ENCODE data around the gene ZNF43.
A peak's percentile ranks its signal among the peaks of the same experiment; 100 is the strongest.
"Not testable (repeated sequence)": the region's sequence is repeated elsewhere in the genome, so short reads cannot be mapped to it uniquely, and the experiment has no call there.

ZNF43 gene

GRCh38 chr19:21767065-21767800 lies 68.7 kb downstream of the ZNF43 start, which contains the start of gene ZNF100:
Gene ZNF100, minus strand, starts transcription at chr19:21767579. Its CDS starts 150 bp downstream, at chr19:21767429.
- peak; percentile 98 for ATAC-seq
- TF ChIP-seq CSRNP3 (CRISPR knock-in tag; IDR thresholded peaks at IDR 0.05), result no peak
- TF ChIP-seq ARNTL (CRISPR knock-in tag; IDR thresholded peaks at IDR 0.05; ENCODE audit: borderline replicate concordance, low read depth), result no peak
- TF ChIP-seq ISL1 (CRISPR knock-in tag; IDR thresholded peaks at IDR 0.05), result no peak

- peak; percentile 40 for ATAC-seq
These were observed 69.3 kb downstream of the ZNF43 start for GRCh38 chr19:21766705-21767064.

- no peak for ATAC-seq
- TF ChIP-seq ZC3H10 (CRISPR knock-in tag; IDR thresholded peaks at IDR 0.05), result no peak
- no peak for TF ChIP-seq ZNF8 (CRISPR knock-in tag; IDR thresholded peaks at IDR 0.05)
- TF ChIP-seq ARNTL (CRISPR knock-in tag; IDR thresholded peaks at IDR 0.05; ENCODE audit: borderline replicate concordance, low read depth), result no peak
- no peak for TF ChIP-seq GLIS3 (CRISPR knock-in tag; IDR thresholded peaks at IDR 0.05)
- TF ChIP-seq POU6F1 (CRISPR knock-in tag; IDR thresholded peaks at IDR 0.05; ENCODE audit: borderline replicate concordance, low read depth), result no peak
- TF ChIP-seq BACH2 (CRISPR knock-in tag; IDR thresholded peaks at IDR 0.05; ENCODE audit: borderline replicate concordance), result no peak
- no peak for TF ChIP-seq SNAI2 (CRISPR knock-in tag; IDR thresholded peaks at IDR 0.05)
These were observed 70.8 kb downstream of the ZNF43 start for GRCh38 chr19:21765151-21765550.

- not testable (repeated sequence) for ATAC-seq
These were observed 74.4 kb downstream of the ZNF43 start for GRCh38 chr19:21761547-21761946.

GRCh38 chr19:21758296-21758695 lies 77.7 kb downstream of the ZNF43 start:
- ATAC-seq, result no peak
- TF ChIP-seq TCF4 (CRISPR knock-in tag; IDR thresholded peaks at IDR 0.05; ENCODE audit: borderline replicate concordance), result no peak
- TF ChIP-seq ZFP3 (CRISPR knock-in tag; IDR thresholded peaks at IDR 0.05), result no peak
- no peak for TF ChIP-seq OSR1 (CRISPR knock-in tag; IDR thresholded peaks at IDR 0.05)

GRCh38 chr19:21755555-21755954 lies 80.4 kb downstream of the ZNF43 start:
- peak; percentile 92 for TF ChIP-seq ZNF8 (CRISPR knock-in tag; IDR thresholded peaks at IDR 0.05)
- ATAC-seq, result not testable (repeated sequence)

Data from SK-N-SH treated with all-trans-retinoic acid at 6 μM for 48 hours (cell line).